CD4-positive, alpha-beta memory T cell (primary cell): ENCODE measurements around the gene DPY19L1. TPM values are rescaled to one million over a fixed set of nuclear protein-coding genes. Genes with fewer than 3 reads are reported as not detected.
"Not testable (repeated sequence)": the region's sequence is repeated elsewhere in the genome, so short reads cannot be mapped to it uniquely, and the experiment has no call there.

ENCODE experiments used
- CTCF ChIA-PET: fragments of 350-600 bp; sonication (Branson Sonifier 250); formaldehyde crosslinking; loops from one replicate; lab custom pipeline; 2021; ENCODE audit warnings: inconsistent platforms; ENCODE audit not compliant: partially characterized antibody; lab: Charles Lee
- POLR2A ChIA-PET: fragments of 350-600 bp; sonication (Branson Sonifier 250); formaldehyde crosslinking; loops from one replicate; lab custom pipeline; 2021; ENCODE audit not compliant: partially characterized antibody; lab: Charles Lee
- DNase-seq, 5 donors: peaks; one replicate each; pipeline versions ENCODE4 v3.0.0 to v3.0.0-alpha.2; 2020 to 2022; ENCODE audit warnings: mixed read lengths in 1 of 5
- H3K27ac ChIP-seq: one replicate; pipeline ENCODE4 v1.7.0; 2013; ENCODE audit warnings: low read depth, low read length
- H3K27me3 ChIP-seq: 2 replicates; pipeline ENCODE4 v1.7.0; 2013; ENCODE audit warnings: mild to moderate bottlenecking, low read length, moderate library complexity; ENCODE audit not compliant: insufficient read depth
- H3K36me3 ChIP-seq: 2 replicates; pipeline ENCODE4 v1.7.0; 2013; ENCODE audit warnings: mild to moderate bottlenecking, low read length, moderate library complexity; ENCODE audit not compliant: insufficient read depth
- H3K4me1 ChIP-seq: 2 replicates; pipeline ENCODE4 v1.7.0; 2013; ENCODE audit warnings: mild to moderate bottlenecking, low read length, moderate library complexity; ENCODE audit not compliant: insufficient read depth
- H3K4me3 ChIP-seq, 2 donors: one replicate each; pipeline ENCODE4 v1.7.0; 2013; ENCODE audit warnings: low read length in 2 of 2, mild to moderate bottlenecking in 1 of 2
- H3K9me3 ChIP-seq, 2 donors: one replicate each; pipeline ENCODE4 v1.7.0; 2013; ENCODE audit warnings: low read length in 2 of 2, control low read depth in 1 of 2; ENCODE audit not compliant: control insufficient read depth in 1 of 2
- H3K27ac Mint-ChIP-seq, 7 donors: one replicate each; pipeline ENCODE4 v1.8.0; 2020 to 2021; ENCODE audit warnings: mixed read lengths in 7 of 7, mild to moderate bottlenecking in 6 of 7, inconsistent platforms in 3 of 7, moderate library complexity in 3 of 7
- H3K27me3 Mint-ChIP-seq, 2 donors: one replicate each; pipeline ENCODE4 v1.8.0; 2020 to 2021; ENCODE audit warnings: mixed read lengths in 2 of 2
- H3K36me3 Mint-ChIP-seq, 2 donors: one replicate each; pipeline ENCODE4 v1.8.0; 2020 to 2021; ENCODE audit warnings: mixed read lengths in 2 of 2, inconsistent platforms in 1 of 2, mild to moderate bottlenecking in 1 of 2
- H3K4me1 Mint-ChIP-seq, 4 donors: one replicate each; pipeline ENCODE4 v1.8.0; 2020 to 2021; ENCODE audit warnings: mixed read lengths in 4 of 4, mild to moderate bottlenecking in 1 of 4
- H3K4me3 Mint-ChIP-seq, 8 donors: one replicate each; pipeline ENCODE4 v1.8.0; 2020 to 2021; ENCODE audit warnings: mixed read lengths in 8 of 8, mild to moderate bottlenecking in 7 of 8, moderate library complexity in 6 of 8, inconsistent platforms in 3 of 8
- H3K9me3 Mint-ChIP-seq, 8 donors: one replicate each; pipeline ENCODE4 v1.8.0; 2020 to 2021; ENCODE audit warnings: mixed read lengths in 8 of 8, mild to moderate bottlenecking in 5 of 8, inconsistent platforms in 3 of 8, moderate library complexity in 1 of 8
- intact Hi-C: fragments of 100-400 bp; cut with micrococcal nuclease; formaldehyde crosslinking; loops from one replicate; pipeline ENCODE4 v1.15.1; 2023
- microRNA-seq: library from miRNA; unstranded; fragments of <30 nt; microRNA quantifications from one replicate; pipeline ENCODE4 v1.2.0, GENCODE V29; 2021; ENCODE audit warnings: borderline replicate concordance, borderline number of aligned reads, borderline microRNAs expressed, mixed read lengths
- polyA plus RNA-seq, 2 donors: library from polyadenylated mRNA; unstranded; fragments of 300-500 nt; fragmentation: Illumina TruSeq; gene quantifications; one replicate each; pipeline ENCODE4 v1.2.3, GENCODE V29; 2021
- total RNA-seq, 2 experiments: library from RNA; stranded (reverse); gene quantifications; one replicate each; pipeline ENCODE4 v1.2.3, GENCODE V29; 2021

DPY19L1 gene
- total and polyA plus RNA-seq, 4 experiments from 2014 or later: 0.75 to 15.9 (median 7.8) TPM

DNA sequence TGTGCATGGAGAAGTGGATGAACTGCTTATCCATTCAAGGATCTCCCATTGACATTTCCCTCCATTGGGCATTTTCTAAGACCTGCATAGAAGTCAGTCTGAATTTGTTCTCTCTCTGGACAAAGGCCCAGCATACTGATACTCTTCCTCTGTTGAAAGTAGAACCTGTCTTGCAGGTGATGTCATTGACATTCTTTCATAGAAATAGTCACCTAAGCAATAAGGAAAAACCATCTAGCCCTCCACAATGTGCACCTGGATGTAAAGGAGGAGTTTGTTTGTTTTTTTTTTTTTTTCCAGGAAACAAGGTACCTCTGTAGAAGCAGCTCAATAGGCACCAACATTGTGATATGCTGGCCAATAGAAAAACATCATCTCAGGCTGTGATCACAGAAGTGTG, 150.4 kb downstream of the DPY19L1 start:
- no peak overlapping the region for H3K4me3 Mint-ChIP-seq
- Histone ChIP-seq H3K27ac (no peak overlapping the region), H3K36me3 (no peaks in the 10 kb centered on the region), H3K9me3 (no peaks in the 10 kb centered on the region), H3K4me1 (no peaks in the 10 kb centered on the region), H3K4me3 (no peak overlapping the region), H3K27me3 (no peaks in the 10 kb centered on the region)
- peaks cover 3 to 21% (median 12%) of the 10 kb centered on the region in 8 donors for H3K9me3 Mint-ChIP-seq
- CTCF ChIA-PET: no interaction called here
- H3K4me1 Mint-ChIP-seq: no peaks in the 10 kb centered on the region
- DNase-seq: no peak
- intact Hi-C loops: no loop called here
- peaks cover 10 to 14% of the 10 kb centered on the region in 2 donors for H3K27me3 Mint-ChIP-seq
- POLR2A ChIA-PET: no interaction called here
- H3K36me3 Mint-ChIP-seq: no peaks in the 10 kb centered on the region
- no peak overlapping the region for H3K27ac Mint-ChIP-seq

DNA sequence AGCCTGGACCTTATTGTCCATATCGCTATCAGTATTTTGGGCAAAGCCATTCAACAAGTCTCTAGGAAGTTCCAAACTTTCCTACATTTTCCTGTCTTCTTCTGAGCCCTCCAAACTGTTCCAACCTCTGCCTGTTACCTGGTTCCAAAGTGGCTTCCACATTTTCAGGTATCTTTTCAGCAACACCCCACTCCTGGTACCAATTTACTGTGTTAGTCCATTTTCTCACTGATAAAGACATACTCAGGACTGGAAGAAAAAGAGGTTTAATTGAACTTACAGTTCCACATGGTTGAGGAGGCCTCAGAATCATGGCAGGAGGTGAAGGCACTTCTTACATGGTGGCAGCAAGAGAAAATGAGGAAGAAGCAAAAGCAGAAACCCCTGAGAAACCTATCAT, 153.4 kb downstream of the DPY19L1 start:
- H3K36me3 ChIP-seq, DNase-seq, CTCF ChIA-PET, H3K27me3 ChIP-seq, POLR2A ChIA-PET, H3K9me3 ChIP-seq, H3K4me1 Mint-ChIP-seq, H3K27ac Mint-ChIP-seq, H3K4me3 ChIP-seq, H3K4me1 ChIP-seq, H3K36me3 Mint-ChIP-seq, H3K4me3 Mint-ChIP-seq, intact Hi-C loops, H3K27ac ChIP-seq: not testable (repeated sequence)
- Mint-ChIP-seq H3K9me3 (peaks cover 4 to 24% (median 14%) of the 10 kb centered on the region in 8 donors), H3K27me3 (peaks cover 5 to 10% of the 10 kb centered on the region in 2 donors)

DNA sequence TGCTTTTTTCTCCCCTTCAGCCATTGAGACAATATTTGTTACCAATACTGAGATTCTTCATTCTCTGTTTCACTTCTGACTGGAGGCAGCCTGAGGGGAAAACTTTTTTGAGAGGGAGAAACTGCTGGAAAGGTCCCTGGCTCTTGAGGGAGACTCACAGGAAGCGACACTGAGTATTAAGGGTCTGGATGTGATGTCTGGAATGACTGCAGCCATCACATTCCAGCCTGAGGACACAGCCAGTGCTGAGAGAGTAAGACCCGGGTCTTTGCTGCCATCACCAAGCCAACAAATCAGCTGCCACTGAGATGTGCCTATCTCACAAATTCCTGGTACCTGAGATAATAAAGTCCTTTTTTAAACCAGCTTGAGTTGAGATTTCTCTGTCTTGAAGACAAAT, 157.4 kb downstream of the DPY19L1 start:
- intact Hi-C loops: no loop called here
- CTCF ChIA-PET: no interaction called here
- Histone ChIP-seq H3K27ac (no peak overlapping the region), H3K4me3 (no peak overlapping the region), H3K9me3 (no peaks in the 10 kb centered on the region), H3K4me1 (no peaks in the 10 kb centered on the region), H3K27me3 (no peaks in the 10 kb centered on the region), H3K36me3 (no peaks in the 10 kb centered on the region)
- peaks cover 2 to 3% of the 10 kb centered on the region in 2 donors for H3K27me3 Mint-ChIP-seq
- H3K4me3 Mint-ChIP-seq: no peak overlapping the region
- peaks cover 4 to 20% (median 14%) of the 10 kb centered on the region in 8 donors for H3K9me3 Mint-ChIP-seq
- H3K36me3 Mint-ChIP-seq: no peaks in the 10 kb centered on the region
- no peak overlapping the region for H3K27ac Mint-ChIP-seq
- DNase-seq: no peak
- POLR2A ChIA-PET: no interaction called here
- no peaks in the 10 kb centered on the region for H3K4me1 Mint-ChIP-seq

DNA sequence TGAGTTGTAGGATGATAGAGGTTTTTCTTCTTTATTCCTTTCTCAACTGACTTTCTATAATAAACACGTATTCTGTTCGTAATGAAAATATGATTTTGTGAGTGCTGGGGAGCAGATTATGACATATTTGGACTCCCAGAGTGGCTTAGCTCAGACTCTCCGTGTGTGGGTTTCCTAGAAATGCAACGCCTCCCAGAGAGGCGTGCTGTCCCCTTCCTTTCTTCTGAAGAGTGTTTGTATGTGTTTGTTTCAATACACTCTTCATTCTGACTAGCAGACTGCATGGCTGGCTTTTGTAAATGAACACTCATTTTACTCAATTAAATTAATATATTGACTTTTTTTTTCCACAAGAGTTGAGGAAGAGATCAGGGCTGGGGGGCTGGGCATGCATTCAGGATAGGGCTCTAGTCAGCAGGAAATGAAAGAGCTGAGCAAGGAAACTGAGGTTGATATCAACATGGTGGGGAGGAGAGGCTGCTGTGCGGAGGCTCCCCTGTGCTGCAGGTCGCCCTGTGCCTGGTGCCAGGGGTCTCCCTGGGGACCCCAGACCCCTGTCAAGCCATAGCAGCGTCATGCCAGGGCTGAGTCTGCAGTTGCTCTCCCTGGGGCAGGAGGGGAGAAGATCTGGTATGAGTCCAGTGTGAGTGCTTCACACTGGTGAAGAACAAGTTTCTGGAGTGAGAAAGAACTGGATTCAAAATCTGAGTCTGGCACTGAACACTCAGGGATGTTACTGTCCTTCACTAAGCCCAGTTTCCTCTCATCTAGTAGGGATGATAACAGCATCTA, 158.1 kb downstream of the DPY19L1 start:
- H3K4me3 ChIP-seq, intact Hi-C loops, POLR2A ChIA-PET, CTCF ChIA-PET, H3K27me3 Mint-ChIP-seq, H3K27me3 ChIP-seq, H3K9me3 ChIP-seq, H3K36me3 ChIP-seq, H3K4me3 Mint-ChIP-seq, H3K4me1 Mint-ChIP-seq, H3K27ac Mint-ChIP-seq, H3K36me3 Mint-ChIP-seq, H3K4me1 ChIP-seq, DNase-seq, H3K27ac ChIP-seq: not testable (repeated sequence)
- peaks cover 4 to 20% (median 13%) of the 10 kb centered on the region in 8 donors for H3K9me3 Mint-ChIP-seq

Small RNAs within 50 kb of the gene (microRNA-seq; reads per million reads assigned to microRNA genes)
- not detected for gene MIR548N

Other genes starting within 250 kb of the DPY19L1 start
- not detected for gene TBX20, start 216.6 kb upstream of the DPY19L1 start, total RNA-seq
- gene TBX20, start 216.6 kb upstream of the DPY19L1 start, polyA plus RNA-seq: not detected